GM23338 (cell line): Measurements from ENCODE around the gene ICE1. TPM values are rescaled to one million over a fixed set of nuclear protein-coding genes. Genes with fewer than 3 reads are reported as not detected.

Experiments
- ATAC-seq: fragments of 200-7000 bp; cut with Tn5 transposase; 3 replicates; pipeline ENCODE4 v1.9.1; 2020
- DNase-seq: peaks from one replicate; pipeline ENCODE4 v3.0.0-alpha.2; 2015; ENCODE audit warnings: low spot score
- H2AFZ ChIP-seq: fragments of 200-600 bp; sonication (generic); 2 replicates; pipeline ENCODE4 v1.8.0; 2016; ENCODE audit warnings: antibody characterized with exemption, mild to moderate bottlenecking, moderate library complexity
- H3F3A ChIP-seq: fragments of 200-600 bp; sonication (generic); replicated peaks from 2 replicates; pipeline ENCODE4 v1.8.0; 2017; ENCODE audit warnings: antibody characterized with exemption, mixed run types, low read depth
- H3K27ac ChIP-seq: fragments of 200-600 bp; sonication (generic); 2 replicates; pipeline ENCODE4 v1.6.1; 2016; ENCODE audit warnings: low read depth
- H3K27me3 ChIP-seq: fragments of 200-600 bp; sonication (generic); 2 replicates; pipeline ENCODE4 v1.8.0; 2016; ENCODE audit warnings: mild to moderate bottlenecking, mixed run types, moderate library complexity; ENCODE audit not compliant: insufficient read depth
- H3K36me3 ChIP-seq: fragments of 200-600 bp; sonication (generic); 2 replicates; pipeline ENCODE4 v1.8.0; 2016; ENCODE audit warnings: mild to moderate bottlenecking; ENCODE audit not compliant: insufficient read depth
- H3K4me1 ChIP-seq: fragments of 200-600 bp; sonication (generic); 2 replicates; pipeline ENCODE4 v1.8.0; 2016; ENCODE audit warnings: mild to moderate bottlenecking, moderate library complexity; ENCODE audit not compliant: insufficient read depth
- H3K4me2 ChIP-seq: fragments of 200-600 bp; sonication (generic); 2 replicates; pipeline ENCODE4 v1.7.1; 2017; ENCODE audit warnings: mixed run types
- H3K4me3 ChIP-seq: fragments of 200-600 bp; sonication (generic); 2 replicates; pipeline ENCODE4 v1.6.1; 2016; ENCODE audit warnings: mixed run types
- H3K79me2 ChIP-seq: fragments of 200-600 bp; sonication (generic); replicated peaks from 2 replicates; pipeline ENCODE4 v1.8.0; 2017; ENCODE audit warnings: mild to moderate bottlenecking; ENCODE audit not compliant: insufficient read depth
- H3K9me2 ChIP-seq: fragments of 200-600 bp; sonication (generic); 2 replicates; pipeline ENCODE4 v1.8.0; 2017; ENCODE audit not compliant: insufficient read depth
- H4K20me1 ChIP-seq: fragments of 200-600 bp; sonication (generic); replicated peaks from 2 replicates; pipeline ENCODE4 v1.8.0; 2017; ENCODE audit warnings: mild to moderate bottlenecking; ENCODE audit not compliant: insufficient read depth
- H3K27ac Mint-ChIP-seq: 2 replicates; pipeline ENCODE4 v1.8.0; 2020; ENCODE audit warnings: inconsistent platforms, mild to moderate bottlenecking, moderate library complexity, mixed read lengths
- H3K27me3 Mint-ChIP-seq: 3 replicates; pipeline ENCODE4 v1.8.0; 2022; ENCODE audit warnings: low read depth, mild to moderate bottlenecking, moderate library complexity, mixed read lengths, inconsistent platforms; ENCODE audit not compliant: insufficient read depth, poor library complexity
- H3K36me3 Mint-ChIP-seq: 3 replicates; pipeline ENCODE4 v1.8.0; 2021; ENCODE audit warnings: low read depth, mild to moderate bottlenecking, inconsistent platforms, moderate library complexity, mixed read lengths
- H3K4me1 Mint-ChIP-seq: 3 replicates; pipeline ENCODE4 v1.8.0; 2020; ENCODE audit warnings: mild to moderate bottlenecking, inconsistent platforms, mixed read lengths
- H3K4me3 Mint-ChIP-seq: 3 replicates; pipeline ENCODE4 v1.8.0; 2021; ENCODE audit warnings: moderate library complexity, mild to moderate bottlenecking, inconsistent platforms, mixed read lengths
- H3K9me3 Mint-ChIP-seq: 3 replicates; pipeline ENCODE4 v1.8.0; 2020; ENCODE audit warnings: moderate library complexity, mild to moderate bottlenecking, inconsistent platforms, mixed read lengths
- CTCF ChIP-seq, 2 experiments: fragments of 200-600 bp in 1 of 2; sonication (generic) in 1 of 2; conservative IDR thresholded peaks; 2 replicates each; pipeline versions ENCODE4 v1.5.1 to v1.6.1; 2016 to 2017; ENCODE audit warnings: antibody characterized with exemption in 2 of 2, low read depth in 2 of 2, mild to moderate bottlenecking in 2 of 2, moderate library complexity in 1 of 2
- EZH2phosphoT487 ChIP-seq: fragments of 200-600 bp; sonication (generic); IDR thresholded peaks from one replicate; pipeline ENCODE4 v1.8.1; 2018; ENCODE audit warnings: antibody characterized with exemption; ENCODE audit not compliant: unreplicated experiment
- JUNB ChIP-seq: IDR thresholded peaks from one replicate; pipeline ENCODE4 v1.6.1; 2016; ENCODE audit warnings: antibody characterized with exemption; ENCODE audit not compliant: unreplicated experiment
- POLR2AphosphoS5 ChIP-seq: IDR thresholded peaks from 2 replicates; pipeline ENCODE4 v1.6.1; 2016; ENCODE audit warnings: antibody characterized with exemption, low read depth
- REST ChIP-seq: IDR thresholded peaks from one replicate; pipeline ENCODE4 v1.6.1; 2018; ENCODE audit warnings: antibody characterized with exemption; ENCODE audit not compliant: unreplicated experiment
- STAT1 ChIP-seq: IDR thresholded peaks from one replicate; pipeline ENCODE4 v1.6.1; 2016; ENCODE audit warnings: antibody characterized with exemption; ENCODE audit not compliant: unreplicated experiment
- ZNF114 ChIP-seq: fragments of 250-450 bp; sonication (Bioruptor Pico); IDR thresholded peaks from 2 replicates; pipeline ENCODE4 v1.5.0; 2020; ENCODE audit warnings: mild to moderate bottlenecking, moderate library complexity
- ZNF462 ChIP-seq: fragments of 250-450 bp; sonication (Bioruptor Pico); IDR thresholded peaks from 2 replicates; pipeline ENCODE4 v1.5.0; 2020; ENCODE audit warnings: mild to moderate bottlenecking, moderate library complexity
- polyA plus RNA-seq: library from polyadenylated mRNA; unstranded; fragments of >200 nt; fragmentation: Nextera tagmentation; extraction: Ambion mirVana; gene quantifications from 2 replicates; pipeline ENCODE4 v1.2.1, GENCODE V29; 2016
- total RNA-seq: library from RNA; depleted of rRNA; stranded (reverse); fragments of >200 nt; shearing (Covaris generic); gene quantifications from 2 replicates; pipeline ENCODE4 v1.2.3, GENCODE V29; 2014

Gene ICE1
- total and polyA plus RNA-seq, 2 experiments from 2014 or later = 59.5 to 65.1 TPM

DNA sequence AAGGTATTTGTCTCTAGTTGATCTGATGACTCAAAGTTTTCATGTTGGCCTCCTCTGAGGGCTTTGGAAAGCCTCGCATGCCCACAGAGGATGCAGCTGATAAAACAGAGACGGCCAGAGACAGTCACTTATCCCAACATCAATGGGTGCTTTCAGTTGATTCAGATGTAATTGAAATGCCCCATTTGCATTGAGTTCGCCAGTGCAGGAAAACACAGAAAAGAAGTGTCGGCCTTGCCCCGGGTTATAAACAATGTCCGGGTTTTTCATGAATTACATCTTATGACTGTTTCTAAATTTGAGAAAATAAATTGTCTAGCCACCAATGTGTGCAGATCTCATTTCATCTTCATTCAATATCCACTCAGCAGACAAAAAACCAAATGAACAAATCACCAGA lies 42.2 kb upstream of the ICE1 start:
- Mint-ChIP-seq H3K27me3 (peaks cover 3% of the 10 kb centered on the region), H3K4me1 (peaks cover 18% of the 10 kb centered on the region; the same call in 2 of the 3 replicates), H3K4me3 (no peak overlapping the region), H3K36me3 (peaks cover 29% of the 10 kb centered on the region), H3K9me3 (peaks cover 44% of the 10 kb centered on the region), H3K27ac (no peak overlapping the region)
- H3F3A ChIP-seq = no peaks in the 10 kb centered on the region
- peaks cover 5% of the 10 kb centered on the region; the same call in 1 of the 2 replicates for H3K4me1 ChIP-seq
- H2AFZ ChIP-seq = no peak overlapping the region
- H3K36me3 ChIP-seq = no peaks in the 10 kb centered on the region
- H3K9me2 ChIP-seq = peaks cover 2% of the 10 kb centered on the region; the same call in 1 of the 2 replicates
- DNase-seq (no peak), ATAC-seq (no peak)
- no peaks in the 10 kb centered on the region for H3K79me2 ChIP-seq
- no peak overlapping the region for H3K4me3 ChIP-seq
- no peak overlapping the region for H3K27ac ChIP-seq
- TF ChIP-seq EZH2phosphoT487 = no peak
- TF ChIP-seq ZNF114 (CRISPR knock-in tag) = no peak
- no peak for TF ChIP-seq CTCF (conservative IDR thresholded peaks at IDR 0.05; ENCODE audit: low read depth in 2 of 2)
- TF ChIP-seq REST = no peak
- TF ChIP-seq POLR2AphosphoS5 = no peak
- no peak for TF ChIP-seq ZNF462 (CRISPR knock-in tag)
- TF ChIP-seq STAT1 = no peak
- no peak for TF ChIP-seq JUNB
- no peaks in the 10 kb centered on the region for H3K27me3 ChIP-seq
- H3K4me2 ChIP-seq = no peak overlapping the region
- H4K20me1 ChIP-seq = no peaks in the 10 kb centered on the region
